Measurements from ENCODE around the gene SFT2D3. TPM values are rescaled to one million over a fixed set of nuclear protein-coding genes. Genes with fewer than 3 reads are reported as not detected.

SFT2D3 gene
- total RNA-seq, 1 donor from 2014 or later: 12.5 TPM

DNA sequence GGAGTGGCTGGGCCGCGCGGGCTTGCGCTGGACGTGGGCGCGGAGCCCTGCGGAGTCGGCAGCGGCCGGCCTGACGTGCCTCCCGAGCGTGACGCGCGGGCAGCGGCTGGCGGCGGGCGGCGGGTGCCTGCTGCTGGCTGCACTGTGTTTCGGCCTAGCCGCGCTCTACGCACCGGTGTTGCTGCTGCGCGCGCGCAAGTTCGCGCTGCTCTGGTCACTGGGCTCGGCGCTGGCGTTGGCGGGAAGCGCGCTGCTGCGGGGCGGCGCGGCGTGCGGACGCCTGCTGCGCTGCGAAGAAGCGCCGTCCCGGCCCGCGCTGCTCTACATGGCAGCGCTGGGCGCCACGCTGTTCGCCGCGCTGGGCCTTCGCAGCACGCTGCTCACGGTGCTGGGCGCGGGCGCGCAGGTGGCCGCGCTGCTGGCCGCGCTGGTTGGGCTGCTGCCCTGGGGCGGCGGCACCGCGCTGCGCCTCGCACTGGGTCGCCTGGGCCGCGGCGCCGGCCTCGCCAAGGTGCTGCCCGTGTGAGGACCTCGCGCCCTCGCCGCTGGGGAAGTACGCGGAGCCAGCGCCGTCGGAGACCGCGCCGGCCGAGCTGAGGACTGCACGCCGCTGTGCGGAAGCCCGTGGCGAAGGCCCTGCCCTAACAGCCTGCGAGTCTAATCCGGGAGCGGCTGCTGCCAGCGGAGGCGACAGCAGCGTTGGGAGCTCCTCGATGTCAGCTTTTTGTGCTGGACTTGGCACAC, 526 bp downstream of the SFT2D3 start:
- H3K9me3 Mint-ChIP-seq: no peaks in the 10 kb centered on the region
- H3K27ac Mint-ChIP-seq: peak overlapping the region; percentile 99
- H3K4me1 Mint-ChIP-seq (ENCODE audit: unreplicated experiment): peaks cover 24% of the 10 kb centered on the region
- no peaks in the 10 kb centered on the region for H3K27me3 Mint-ChIP-seq
- H3K36me3 Mint-ChIP-seq: peaks cover 17% of the 10 kb centered on the region
- DNase-seq (ENCODE audit: extremely low spot score, unreplicated experiment): no peak
- TF ChIP-seq, protein P1, sequence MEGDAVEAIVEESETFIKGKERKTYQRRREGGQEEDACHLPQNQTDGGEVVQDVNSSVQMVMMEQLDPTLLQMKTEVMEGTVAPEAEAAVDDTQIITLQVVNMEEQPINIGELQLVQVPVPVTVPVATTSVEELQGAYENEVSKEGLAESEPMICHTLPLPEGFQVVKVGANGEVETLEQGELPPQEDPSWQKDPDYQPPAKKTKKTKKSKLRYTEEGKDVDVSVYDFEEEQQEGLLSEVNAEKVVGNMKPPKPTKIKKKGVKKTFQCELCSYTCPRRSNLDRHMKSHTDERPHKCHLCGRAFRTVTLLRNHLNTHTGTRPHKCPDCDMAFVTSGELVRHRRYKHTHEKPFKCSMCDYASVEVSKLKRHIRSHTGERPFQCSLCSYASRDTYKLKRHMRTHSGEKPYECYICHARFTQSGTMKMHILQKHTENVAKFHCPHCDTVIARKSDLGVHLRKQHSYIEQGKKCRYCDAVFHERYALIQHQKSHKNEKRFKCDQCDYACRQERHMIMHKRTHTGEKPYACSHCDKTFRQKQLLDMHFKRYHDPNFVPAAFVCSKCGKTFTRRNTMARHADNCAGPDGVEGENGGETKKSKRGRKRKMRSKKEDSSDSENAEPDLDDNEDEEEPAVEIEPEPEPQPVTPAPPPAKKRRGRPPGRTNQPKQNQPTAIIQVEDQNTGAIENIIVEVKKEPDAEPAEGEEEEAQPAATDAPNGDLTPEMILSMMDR (conservative IDR thresholded peaks at IDR 0.05): peak; percentile 57
- peak overlapping the region; percentile 96 for H3K4me3 Mint-ChIP-seq

DNA sequence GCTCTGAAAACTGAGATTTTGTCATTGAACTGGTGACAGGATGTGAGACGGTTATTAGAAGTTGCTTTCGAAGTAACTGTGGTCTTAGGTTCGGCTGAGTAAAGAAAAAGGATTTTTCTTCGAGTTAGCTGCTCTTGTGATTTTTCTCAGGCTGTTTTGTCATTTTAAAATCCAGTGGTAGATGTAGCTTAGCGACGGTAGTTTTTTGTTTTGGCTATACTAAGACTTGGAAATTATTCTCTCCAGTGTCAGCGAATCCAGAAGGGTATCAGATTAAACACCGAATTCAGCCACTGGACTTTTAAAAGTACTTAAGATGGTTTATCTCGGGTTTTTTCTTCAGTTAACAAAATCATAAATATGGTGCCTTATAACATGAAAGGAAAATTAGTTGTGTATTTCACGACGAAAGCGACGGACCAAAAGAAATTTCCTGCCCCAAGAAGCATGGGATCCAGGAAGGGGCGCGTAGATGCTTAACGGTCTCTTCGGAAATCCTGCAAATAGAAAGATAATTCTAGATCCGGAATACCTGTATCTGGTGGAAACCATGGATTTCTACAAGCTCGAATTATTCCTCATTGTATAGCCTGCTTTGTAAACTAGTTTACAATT, 1.2 kb downstream of the SFT2D3 start:
- no peak for DNase-seq (ENCODE audit: extremely low spot score, unreplicated experiment)
- H3K27me3 Mint-ChIP-seq: no peaks in the 10 kb centered on the region
- peaks cover 24% of the 10 kb centered on the region for H3K4me1 Mint-ChIP-seq (ENCODE audit: unreplicated experiment)
- H3K27ac Mint-ChIP-seq: peak overlapping the region; percentile 95
- H3K9me3 Mint-ChIP-seq: no peaks in the 10 kb centered on the region
- H3K36me3 Mint-ChIP-seq: peaks cover 17% of the 10 kb centered on the region
- TF ChIP-seq, protein P1 (conservative IDR thresholded peaks at IDR 0.05): no peak
- peak overlapping the region; percentile 86 for H3K4me3 Mint-ChIP-seq

DNA sequence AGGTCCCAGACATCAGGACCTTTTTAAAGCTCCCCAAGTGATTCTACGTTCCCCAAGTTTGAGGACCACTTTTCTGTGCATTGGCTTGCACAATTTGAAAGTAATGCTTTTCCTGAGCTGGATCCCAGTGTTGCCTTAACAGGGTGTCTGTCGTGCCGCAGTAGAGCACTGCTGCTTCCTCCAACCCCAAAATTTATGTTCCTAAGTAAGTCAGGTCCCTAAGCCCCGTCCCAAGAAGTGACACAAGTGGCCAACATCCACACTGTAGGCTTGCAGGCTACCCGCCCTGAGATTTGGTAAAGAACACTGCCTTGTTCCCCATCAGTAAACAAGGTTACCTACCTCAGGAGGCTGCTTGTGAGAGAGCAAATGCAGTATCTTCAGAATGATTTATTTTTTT, 2.0 kb downstream of the SFT2D3 start:
- Mint-ChIP-seq H3K9me3 (no peaks in the 10 kb centered on the region), H3K27me3 (no peaks in the 10 kb centered on the region), H3K36me3 (peaks cover 17% of the 10 kb centered on the region), H3K4me1 (ENCODE audit: unreplicated experiment) (peaks cover 24% of the 10 kb centered on the region), H3K4me3 (peak overlapping the region; percentile 31), H3K27ac (no peak overlapping the region)
- TF ChIP-seq, protein P1 (conservative IDR thresholded peaks at IDR 0.05): no peak
- no peak for DNase-seq (ENCODE audit: extremely low spot score, unreplicated experiment)

DNA sequence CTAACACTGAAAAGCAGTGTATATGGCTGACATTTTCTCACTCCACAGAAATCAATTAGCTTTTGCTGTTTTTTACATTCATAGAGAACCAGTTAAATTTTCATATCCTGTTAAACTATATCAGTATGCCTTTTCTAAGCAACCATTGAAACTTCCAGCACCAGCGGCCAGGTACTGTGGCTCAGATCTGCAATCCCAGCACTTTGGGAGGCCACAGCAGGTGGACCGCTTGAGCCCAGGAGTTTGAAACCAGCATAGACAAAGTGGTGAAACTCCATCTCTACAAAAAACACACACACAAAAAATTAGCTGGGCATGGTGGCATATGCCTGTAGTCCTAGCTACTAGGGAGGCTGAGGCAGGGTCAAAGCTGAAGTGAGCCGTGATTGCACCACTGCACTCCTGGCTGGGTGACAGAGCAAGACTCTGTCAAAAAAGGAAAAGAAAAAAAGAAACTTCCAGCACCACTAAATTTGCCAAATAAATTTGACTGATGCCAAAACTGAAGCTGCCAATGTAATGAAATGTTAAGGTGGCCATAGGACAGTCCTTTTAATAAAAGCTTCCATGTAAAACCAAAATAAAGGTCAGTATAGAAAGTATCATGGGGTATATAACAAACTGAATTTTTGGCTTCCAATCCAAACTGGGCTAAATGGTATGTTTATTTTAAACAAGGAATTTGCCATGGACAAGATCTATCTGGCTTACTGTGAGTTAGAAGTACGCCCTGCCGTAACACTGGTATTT, 3.5 kb downstream of the SFT2D3 start:
- peaks cover 24% of the 10 kb centered on the region for H3K4me1 Mint-ChIP-seq (ENCODE audit: unreplicated experiment)

DNA sequence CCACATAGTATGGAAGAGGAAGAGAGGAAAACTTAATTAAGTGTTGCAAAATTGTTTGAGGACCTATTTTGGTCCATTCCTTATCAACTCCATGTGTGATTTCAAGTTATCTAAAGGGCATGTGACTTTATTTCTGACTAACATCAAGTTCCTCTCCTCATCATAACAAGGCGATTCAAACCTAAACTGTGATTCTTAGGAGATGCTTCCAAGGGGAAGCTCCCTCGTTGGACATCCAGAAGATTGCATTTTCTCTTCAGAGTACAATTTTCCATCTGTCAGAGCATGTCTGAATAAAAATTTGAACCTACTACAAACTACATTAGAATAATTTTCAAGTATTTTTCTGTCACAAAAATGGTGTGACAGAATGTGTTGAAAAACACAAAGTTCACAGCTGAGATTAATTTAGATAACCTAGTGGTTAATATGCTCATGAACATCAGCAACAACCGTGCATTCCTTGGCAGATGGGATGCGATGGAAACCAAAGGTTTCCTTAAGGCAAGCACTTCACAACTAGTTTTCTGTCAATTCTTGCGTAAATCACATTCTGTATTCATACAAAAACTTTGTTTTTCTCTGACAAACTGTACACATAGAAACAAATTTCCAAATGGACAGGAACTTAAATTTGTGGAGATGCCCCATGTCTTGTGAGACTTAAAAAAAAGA, 4.2 kb downstream of the SFT2D3 start:
- peaks cover 22% of the 10 kb centered on the region for H3K36me3 Mint-ChIP-seq
- TF ChIP-seq, protein P1 (conservative IDR thresholded peaks at IDR 0.05): no peak
- no peaks in the 10 kb centered on the region for H3K9me3 Mint-ChIP-seq
- H3K4me3 Mint-ChIP-seq: peak overlapping the region; percentile 2
- H3K27me3 Mint-ChIP-seq: no peaks in the 10 kb centered on the region
- peaks cover 19% of the 10 kb centered on the region for H3K4me1 Mint-ChIP-seq (ENCODE audit: unreplicated experiment)
- H3K27ac Mint-ChIP-seq: peak overlapping the region; percentile 22
- DNase-seq (ENCODE audit: extremely low spot score, unreplicated experiment): no peak

More for the DNA sequence above, 3.5 kb downstream of the SFT2D3 start:
- no peaks in the 10 kb centered on the region for H3K9me3 Mint-ChIP-seq
- no peaks in the 10 kb centered on the region for H3K27me3 Mint-ChIP-seq
- TF ChIP-seq, protein P1 (conservative IDR thresholded peaks at IDR 0.05): no peak
- peaks cover 22% of the 10 kb centered on the region for H3K36me3 Mint-ChIP-seq
- peak overlapping the region; percentile 30 for H3K27ac Mint-ChIP-seq
- no peak for DNase-seq (ENCODE audit: extremely low spot score, unreplicated experiment)
- peak overlapping the region; percentile 39 for H3K4me3 Mint-ChIP-seq

All from type B pancreatic cell (in vitro differentiated cells).